GM10266 (cell line): ENCODE data around the gene NRXN3.

Experiments
- DNase-seq: peaks from one replicate; pipeline ENCODE4 v3.0.0; 2012; ENCODE audit errors: extremely low spot score
- TF ChIP-seq, protein P1 (sequence below): IDR thresholded peaks from 2 replicates; pipeline ENCODE4 v1.5.1; 2012; ENCODE audit warnings: mild to moderate bottlenecking, low read depth; ENCODE audit not compliant: control insufficient read depth, insufficient read depth; ENCODE audit errors: missing control alignments

NRXN3 gene

DNA sequence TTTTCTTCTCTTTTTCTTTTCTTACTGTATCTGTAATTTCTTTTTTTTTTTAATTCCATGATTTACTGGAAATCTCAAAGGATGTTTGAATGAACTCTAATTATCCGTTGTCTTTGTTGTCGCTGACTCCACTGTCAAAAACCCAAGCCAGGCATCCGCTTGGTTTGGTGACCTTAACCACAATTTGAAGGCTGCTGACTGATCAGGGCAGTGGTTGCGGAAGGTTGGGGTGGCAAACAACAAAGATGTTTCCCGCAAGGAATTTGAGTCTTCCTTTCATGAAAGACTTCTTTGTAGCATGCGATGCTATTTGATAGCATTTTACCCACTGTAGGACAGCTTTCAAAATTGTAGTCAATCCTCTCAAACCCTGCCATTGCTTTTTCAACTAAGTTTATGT, 1027.3 kb downstream of the NRXN3 start:
- TF ChIP-seq, protein P1, sequence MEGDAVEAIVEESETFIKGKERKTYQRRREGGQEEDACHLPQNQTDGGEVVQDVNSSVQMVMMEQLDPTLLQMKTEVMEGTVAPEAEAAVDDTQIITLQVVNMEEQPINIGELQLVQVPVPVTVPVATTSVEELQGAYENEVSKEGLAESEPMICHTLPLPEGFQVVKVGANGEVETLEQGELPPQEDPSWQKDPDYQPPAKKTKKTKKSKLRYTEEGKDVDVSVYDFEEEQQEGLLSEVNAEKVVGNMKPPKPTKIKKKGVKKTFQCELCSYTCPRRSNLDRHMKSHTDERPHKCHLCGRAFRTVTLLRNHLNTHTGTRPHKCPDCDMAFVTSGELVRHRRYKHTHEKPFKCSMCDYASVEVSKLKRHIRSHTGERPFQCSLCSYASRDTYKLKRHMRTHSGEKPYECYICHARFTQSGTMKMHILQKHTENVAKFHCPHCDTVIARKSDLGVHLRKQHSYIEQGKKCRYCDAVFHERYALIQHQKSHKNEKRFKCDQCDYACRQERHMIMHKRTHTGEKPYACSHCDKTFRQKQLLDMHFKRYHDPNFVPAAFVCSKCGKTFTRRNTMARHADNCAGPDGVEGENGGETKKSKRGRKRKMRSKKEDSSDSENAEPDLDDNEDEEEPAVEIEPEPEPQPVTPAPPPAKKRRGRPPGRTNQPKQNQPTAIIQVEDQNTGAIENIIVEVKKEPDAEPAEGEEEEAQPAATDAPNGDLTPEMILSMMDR, result no peak
- no peak for DNase-seq

DNA sequence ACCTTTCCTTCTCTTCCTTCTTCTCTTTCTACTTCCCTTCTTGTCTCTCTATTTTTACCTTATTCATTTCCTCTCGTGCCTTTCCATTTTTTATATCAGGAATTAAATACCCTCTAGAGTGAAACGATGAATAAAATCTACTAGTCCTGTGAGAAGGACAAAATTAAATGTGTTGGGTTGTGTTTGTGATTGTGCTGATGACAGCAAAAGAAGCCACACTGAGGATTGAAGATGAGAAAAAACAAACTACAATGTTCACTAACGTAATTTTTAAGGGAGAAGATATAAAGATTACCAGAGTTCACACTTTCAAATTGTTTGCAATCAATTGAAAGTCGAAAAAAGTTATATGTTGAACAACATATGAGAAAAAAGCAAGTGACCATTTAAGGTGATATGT, 1029.0 kb downstream of the NRXN3 start:
- TF ChIP-seq, protein P1, result no peak
- DNase-seq, result no peak

DNA sequence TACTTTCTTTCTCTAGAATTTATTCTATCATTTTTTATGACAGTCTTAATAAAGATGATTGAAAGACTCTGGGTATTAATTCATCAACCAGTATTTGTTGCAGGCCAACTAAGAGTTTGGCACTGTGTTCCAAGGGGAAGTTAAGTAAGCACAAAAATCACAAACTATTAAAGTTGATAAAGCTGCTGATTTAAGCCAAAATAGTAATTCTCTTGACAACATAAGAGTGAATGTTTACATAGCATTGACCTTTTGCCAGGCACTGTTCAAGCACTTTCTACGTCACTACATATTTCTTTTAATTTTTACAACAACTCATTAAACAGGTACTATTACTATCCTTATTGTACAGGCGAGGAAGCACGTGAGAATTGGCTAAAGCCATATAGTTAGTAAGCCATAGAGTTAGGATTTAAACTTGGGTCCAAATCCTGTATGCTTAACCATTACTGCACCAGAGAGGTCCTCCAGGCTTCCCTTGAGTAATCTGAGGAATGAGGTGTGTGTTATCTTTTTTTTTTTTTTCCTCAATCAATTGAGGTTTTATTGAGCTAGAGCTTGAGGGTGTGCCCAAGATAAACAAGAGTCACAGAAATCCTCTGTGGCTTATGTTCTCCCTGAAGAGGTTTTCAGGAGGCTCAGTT, 1031.5 kb downstream of the NRXN3 start:
- no peak for DNase-seq
- TF ChIP-seq, protein P1, result no peak

GRCh38 chr14:79204591-79204990, 1034.4 kb downstream of the NRXN3 start:
- DNase-seq, result no peak
- TF ChIP-seq, protein P1, result no peak

DNA sequence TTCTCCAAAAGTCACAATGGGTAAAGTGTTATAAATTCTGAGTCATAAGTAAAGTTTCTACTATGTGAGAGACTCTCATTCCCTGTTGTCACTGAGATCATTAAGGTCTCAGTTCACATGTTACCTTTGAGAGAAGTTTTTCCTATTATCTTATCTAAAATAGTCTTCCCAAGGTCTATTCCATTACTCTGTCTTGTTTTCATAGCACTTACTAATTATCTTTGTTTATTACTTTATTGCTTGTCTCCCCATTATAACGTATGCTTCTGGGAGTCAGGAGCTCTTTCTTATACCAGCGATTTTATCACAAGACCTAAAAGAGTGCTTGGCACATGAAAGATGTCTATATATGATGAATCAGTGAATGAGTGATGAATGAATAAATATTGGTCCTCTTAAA, 1039.2 kb downstream of the NRXN3 start:
- DNase-seq, result no peak
- TF ChIP-seq, protein P1, result no peak

DNA sequence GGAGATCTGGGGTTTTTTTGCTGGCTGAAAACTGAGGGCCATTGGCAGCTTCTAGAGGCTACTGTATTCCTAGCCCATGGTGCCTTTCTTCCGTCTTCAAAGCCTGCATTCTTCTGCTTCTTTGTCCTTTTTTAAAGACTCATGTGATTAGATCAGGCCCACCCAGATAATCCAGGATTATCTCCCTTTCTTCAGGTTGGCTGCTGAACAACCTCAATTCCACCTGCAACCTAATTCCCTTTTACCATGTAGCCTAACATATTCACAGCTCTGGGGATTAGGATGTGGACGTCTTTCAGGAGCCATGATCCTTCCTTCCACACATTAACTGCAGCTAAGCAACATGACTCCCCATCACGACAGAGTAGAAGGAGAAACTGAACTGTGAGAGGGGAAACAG, 1055.6 kb downstream of the NRXN3 start:
- TF ChIP-seq, protein P1, result no peak
- no peak for DNase-seq

DNA sequence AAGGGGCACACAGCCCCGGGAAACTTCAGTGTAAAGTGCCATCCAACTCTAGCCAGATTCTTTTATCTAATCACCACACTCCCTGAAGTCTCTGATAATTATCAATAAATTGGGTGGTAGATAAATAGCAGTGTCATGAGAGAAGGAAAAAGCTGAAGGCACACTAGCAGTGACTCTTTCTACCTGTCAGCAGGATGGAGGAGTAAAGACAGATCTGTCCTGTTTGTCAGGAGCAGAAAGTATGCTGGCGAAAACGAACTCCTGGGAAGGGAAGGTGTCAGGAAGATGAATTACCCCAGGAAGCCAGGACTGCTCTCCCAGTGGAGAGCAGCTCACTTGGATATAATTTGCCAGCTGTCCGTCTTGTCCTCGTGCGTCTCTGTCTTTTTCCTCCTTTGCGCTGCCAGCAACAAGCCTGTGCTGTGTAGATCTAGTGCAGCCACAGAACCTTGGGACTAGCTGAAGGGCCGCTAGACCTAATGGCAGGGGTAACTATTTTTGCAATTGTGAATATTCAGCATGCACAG, 1059.3 kb downstream of the NRXN3 start:
- DNase-seq, result no peak
- TF ChIP-seq, protein P1, result no peak
